GM18870 (cell line): ENCODE data around the gene L1TD1.
"Not testable (repeated sequence)": the region's sequence is repeated elsewhere in the genome, so short reads cannot be mapped to it uniquely, and the experiment has no call there.

ENCODE experiments used
- ATAC-seq: cut with Tn5 transposase; IDR thresholded peaks from one replicate; pipeline ENCODE4 v1.9.1; 2021; ENCODE audit warnings: moderate library complexity; ENCODE audit not compliant: unreplicated experiment

Gene L1TD1, protein sequence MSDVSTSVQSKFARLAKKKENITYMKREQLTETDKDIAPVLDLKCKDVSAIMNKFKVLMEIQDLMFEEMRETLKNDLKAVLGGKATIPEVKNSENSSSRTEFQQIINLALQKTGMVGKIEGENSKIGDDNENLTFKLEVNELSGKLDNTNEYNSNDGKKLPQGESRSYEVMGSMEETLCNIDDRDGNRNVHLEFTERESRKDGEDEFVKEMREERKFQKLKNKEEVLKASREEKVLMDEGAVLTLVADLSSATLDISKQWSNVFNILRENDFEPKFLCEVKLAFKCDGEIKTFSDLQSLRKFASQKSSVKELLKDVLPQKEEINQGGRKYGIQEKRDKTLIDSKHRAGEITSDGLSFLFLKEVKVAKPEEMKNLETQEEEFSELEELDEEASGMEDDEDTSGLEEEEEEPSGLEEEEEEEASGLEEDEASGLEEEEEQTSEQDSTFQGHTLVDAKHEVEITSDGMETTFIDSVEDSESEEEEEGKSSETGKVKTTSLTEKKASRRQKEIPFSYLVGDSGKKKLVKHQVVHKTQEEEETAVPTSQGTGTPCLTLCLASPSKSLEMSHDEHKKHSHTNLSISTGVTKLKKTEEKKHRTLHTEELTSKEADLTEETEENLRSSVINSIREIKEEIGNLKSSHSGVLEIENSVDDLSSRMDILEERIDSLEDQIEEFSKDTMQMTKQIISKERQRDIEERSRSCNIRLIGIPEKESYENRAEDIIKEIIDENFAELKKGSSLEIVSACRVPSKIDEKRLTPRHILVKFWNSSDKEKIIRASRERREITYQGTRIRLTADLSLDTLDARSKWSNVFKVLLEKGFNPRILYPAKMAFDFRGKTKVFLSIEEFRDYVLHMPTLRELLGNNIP

DNA sequence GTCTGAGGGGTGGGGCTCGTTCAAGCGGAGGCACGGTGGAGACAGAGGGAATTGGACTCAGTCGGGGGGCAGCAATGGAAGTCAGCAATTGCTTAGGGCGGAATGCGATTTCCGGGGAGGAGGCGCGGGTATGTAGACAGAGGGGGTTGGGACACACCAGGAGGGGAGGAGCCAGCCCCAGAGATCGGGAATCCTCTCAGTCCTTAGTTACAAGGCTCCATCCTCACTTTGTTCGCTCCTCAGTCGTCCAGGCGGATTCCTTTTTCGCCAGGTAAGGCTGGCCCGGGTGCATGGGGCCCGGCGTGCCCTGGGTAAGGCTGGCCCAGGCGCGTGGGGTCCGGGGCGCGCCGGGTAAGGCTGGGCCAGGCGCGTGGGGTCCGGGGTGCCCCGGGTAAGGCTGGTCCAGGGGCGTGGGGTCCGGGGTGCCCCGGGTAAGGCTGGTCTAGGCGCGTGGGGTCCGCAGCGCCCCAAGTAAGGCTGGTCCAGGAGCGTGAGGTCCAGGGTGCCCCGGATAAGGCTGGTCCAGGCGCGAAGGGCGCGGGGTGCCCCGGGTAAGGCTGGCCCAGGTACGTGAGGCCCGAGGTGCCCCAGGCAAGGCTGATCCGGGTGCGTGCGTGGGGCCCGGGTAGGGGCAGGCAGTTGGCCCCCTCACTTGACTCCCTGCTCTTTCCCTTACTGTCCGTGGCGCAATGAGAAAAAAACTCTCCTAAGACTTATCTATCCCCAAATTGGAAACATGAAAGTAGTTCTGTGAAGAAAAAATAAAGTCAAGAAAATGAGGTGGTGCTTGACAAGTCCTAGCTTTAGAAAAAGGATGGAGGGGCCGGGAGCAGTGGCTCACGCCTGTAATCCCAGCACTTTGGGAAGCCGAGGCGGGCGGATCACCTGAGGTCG, at the start of gene L1TD1:
TSS of gene L1TD1 (plus strand) at position 199 of the 894 bp plus-strand sequence. CDS start 11,780 bp downstream, outside the sequence.
- ATAC-seq, result no peak

DNA sequence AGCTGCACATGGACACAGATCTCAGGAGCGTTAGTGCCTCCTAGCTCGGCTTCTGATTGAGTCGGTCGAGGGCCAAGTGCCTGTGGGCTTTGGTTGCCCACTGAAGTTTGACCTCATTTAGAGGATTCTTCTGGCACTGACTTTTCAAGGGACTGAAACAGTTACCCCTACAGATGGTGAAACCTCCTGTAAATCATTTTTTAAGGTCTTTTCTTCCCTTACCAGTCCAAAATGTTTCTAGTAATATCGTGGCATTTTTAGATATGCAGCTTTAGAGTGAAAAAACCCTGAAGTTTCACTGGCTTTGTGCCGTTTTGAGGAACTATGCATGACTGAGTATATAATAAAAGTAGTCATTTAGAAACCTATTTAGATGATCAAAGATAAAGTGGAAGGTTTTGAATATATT, 34.7 kb upstream of the L1TD1 start:
- no peak for ATAC-seq

GRCh38 chr1:62161711-62162110, 32.9 kb upstream of the L1TD1 start:
- no peak for ATAC-seq

DNA sequence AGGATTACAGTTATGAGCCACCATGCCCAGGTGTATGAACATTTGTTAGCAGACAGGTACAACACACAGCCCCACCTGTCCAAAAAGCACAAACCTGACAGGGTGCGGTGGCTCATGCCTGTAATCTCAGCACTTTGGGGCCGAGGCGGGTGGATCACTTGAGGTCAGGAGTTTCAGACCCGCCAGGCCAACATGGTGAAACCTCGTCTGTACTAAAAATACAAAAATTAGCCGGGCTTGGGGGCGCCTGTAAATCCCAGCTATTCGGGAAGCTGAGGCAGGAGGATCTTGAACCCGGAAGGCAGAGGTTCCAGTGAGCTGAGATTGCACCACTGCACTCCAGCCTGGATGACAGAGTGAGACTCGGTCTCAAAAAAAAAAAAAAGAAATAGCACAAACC, 24.3 kb upstream of the L1TD1 start:
- ATAC-seq, result not testable (repeated sequence)

- no peak for ATAC-seq
Observed at GRCh38 chr1:62175568-62176179, 19.0 kb upstream of the L1TD1 start.

GRCh38 chr1:62176597-62177312, 17.9 kb upstream of the L1TD1 start:
- ATAC-seq, result no peak

- ATAC-seq, result no peak
Observed at GRCh38 chr1:62177621-62178020, 17.0 kb upstream of the L1TD1 start.

- no peak for ATAC-seq
Observed at GRCh38 chr1:62178372-62178771, 16.3 kb upstream of the L1TD1 start.

DNA sequence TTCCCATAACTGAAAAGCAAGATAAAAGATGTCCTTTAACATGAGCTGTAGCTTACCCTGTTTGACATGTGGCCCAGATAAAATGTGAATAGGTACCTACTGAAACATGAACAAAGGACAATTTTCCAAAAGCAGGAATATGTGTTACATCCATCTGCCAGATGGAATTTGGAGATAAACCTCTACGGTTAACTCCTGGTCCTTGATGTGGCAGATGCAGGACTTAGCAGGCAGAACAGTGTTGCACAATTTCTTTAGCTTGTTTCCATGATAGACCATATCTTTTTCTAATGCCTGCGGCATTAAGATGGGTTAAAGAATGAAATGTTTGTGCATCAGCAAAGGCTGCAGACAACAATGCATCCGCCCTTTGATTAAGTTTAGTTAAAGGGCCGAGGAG, 14.6 kb upstream of the L1TD1 start:
- ATAC-seq, result not testable (repeated sequence)

- no peak for ATAC-seq
Observed at GRCh38 chr1:62180639-62181038, 14.0 kb upstream of the L1TD1 start.

DNA sequence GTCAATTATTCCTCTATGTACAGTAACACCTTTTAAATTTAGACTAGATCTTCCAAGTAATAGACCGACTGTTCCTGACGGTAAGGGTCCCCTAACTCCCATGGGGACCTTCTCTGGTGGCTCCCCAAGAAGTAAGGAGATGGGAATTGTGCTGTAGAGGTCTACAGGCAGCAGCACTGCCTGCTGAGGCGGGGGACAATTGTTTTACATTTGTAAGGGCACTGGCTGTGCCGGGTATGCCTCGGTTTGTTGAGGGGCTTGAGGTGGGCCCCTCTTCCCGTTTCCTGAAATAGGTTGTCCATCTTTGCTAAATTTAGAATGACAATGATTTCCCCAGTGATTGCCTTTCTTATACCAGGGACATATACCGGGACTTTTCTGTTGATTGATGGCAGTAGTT, 13.1 kb upstream of the L1TD1 start:
- ATAC-seq, result no peak

DNA sequence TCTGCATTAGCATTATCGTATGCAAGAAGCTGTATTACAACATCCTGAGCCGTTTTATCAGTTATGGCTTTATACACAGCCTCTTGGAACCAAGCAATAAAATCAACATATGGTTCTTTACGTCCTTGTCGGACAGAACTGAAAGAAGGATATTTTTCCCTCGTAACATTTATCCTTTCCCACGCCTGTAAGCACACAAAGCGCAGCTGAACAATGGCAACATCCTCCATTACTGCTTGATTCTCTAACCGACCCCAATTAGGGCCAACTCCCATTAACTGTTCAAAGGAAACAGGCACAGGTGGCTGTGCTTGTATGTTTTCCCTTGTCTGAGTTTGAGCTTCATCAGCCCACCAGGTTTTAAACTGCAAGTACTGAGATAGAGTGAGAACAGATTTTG, 12.5 kb upstream of the L1TD1 start:
- ATAC-seq, result not testable (repeated sequence)

- not testable (repeated sequence) for ATAC-seq
Observed at GRCh38 chr1:62183164-62184020, 11.3 kb upstream of the L1TD1 start.

- ATAC-seq, result no peak
Observed at GRCh38 chr1:62184336-62184735, 10.3 kb upstream of the L1TD1 start.

DNA sequence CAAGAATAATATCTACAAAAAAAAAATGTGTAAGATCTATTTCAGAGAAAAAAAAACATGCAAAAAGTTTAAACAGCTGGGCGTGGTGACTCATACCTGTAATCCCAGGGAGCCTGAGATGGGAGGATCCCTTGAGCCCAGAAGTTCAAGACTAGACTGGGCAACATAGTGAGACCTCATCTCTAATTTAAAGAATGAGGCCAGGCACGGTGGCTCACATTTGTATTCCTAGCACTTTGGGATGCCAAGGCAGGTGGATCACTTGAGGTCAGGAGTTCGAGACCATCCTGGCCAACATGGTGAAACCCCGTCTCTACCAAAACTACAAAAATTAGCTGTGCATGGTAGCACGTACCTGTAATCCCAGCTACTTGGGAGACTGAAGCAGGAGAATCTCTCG, 9.4 kb upstream of the L1TD1 start:
- ATAC-seq, result not testable (repeated sequence)

DNA sequence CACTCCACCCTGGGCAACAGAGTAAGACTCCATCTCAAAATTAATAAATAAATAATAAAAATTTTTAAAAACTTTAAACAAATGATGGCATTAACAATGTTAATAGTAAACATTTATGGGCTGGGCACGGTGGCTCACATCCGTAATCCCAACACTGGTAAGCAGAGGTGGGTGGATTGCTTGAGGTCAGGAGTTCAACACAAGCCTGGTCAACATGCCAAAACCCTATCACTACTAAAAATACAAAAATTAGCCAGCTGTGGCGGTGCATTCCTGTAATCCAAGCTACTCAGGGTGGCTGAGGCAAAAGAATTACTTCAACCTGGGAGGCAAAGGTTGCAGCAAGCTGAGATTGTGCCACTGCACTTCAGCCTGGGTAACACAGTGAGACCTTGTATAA, 9.0 kb upstream of the L1TD1 start:
- no peak for ATAC-seq

DNA sequence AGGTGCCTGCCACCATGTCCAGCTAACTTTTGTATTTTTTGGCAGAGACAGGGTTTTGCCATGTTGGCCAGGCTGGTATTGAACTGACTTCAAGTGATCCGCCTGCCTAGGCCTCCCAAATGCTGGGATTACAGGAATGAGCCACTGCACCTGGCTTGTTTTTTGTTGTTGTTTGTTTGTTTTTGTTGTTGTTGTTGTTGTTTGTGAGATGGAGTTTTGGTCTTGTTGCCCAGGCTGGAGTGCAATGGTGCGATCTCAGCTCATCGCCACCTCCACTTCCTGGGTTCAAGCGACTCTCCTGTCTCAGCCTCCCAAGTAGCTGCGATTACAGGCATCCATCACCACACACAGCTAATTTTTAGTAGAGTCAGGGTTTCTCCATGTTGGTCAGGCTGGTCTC, 7.1 kb upstream of the L1TD1 start:
- no peak for ATAC-seq

DNA sequence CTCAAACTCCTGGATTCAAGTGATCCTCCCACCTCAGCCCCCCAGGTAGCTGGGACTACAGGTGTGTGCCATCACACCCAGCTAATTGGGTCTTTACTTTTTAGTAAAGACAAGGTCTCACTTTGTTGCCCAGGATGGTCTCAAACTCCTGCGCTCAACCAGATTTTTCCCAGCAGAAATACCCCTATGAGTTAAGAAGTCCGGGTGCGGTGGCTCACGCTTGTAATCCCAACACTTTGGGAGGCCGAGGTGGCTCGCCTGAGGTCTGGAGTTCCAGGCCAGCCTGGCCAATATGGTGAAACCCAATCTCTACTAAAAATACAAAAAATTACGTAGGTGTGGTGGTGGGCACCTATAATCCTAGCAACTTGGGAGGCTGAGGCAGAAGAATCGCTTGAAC, 6.5 kb upstream of the L1TD1 start:
- no peak for ATAC-seq

DNA sequence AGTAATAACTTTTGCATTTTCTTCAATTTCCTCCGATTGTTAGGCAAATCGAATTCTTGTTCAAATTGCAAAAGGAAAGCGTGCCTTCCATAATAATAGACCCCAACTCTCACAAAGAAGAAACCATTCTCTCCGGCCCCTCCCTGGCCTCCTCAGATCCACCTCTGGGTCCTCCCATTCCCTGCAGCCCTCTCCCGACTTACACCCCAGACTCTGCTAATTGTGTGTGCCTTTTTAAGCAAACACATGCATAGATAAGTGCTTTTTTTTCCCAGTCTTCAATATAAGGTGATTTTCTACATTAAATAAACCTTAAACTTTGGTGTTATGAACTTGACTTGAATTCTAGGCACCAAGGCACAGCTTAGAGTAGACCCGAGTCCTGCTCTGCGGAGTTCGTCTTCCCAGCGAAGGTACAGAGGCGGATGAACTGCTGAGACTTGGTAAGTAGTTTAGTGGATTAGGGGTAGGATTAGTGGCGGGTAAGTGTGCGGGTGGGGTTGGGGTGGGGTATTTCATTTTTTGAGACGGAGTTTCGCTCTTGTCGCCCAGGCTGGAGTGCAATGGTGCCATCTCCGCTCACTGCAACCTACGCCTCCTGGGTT, 1.5 kb downstream of the L1TD1 start:
- no peak for ATAC-seq
